ENCODE results near the gene SMTNL1. TPM values are rescaled to one million over a fixed set of nuclear protein-coding genes. Genes with fewer than 3 reads are reported as not detected.
A peak's percentile ranks its signal among the peaks of the same experiment; 100 is the strongest.

SMTNL1 gene
- total RNA-seq, 1 donor from 2014 or later = 45.2 TPM

DNA sequence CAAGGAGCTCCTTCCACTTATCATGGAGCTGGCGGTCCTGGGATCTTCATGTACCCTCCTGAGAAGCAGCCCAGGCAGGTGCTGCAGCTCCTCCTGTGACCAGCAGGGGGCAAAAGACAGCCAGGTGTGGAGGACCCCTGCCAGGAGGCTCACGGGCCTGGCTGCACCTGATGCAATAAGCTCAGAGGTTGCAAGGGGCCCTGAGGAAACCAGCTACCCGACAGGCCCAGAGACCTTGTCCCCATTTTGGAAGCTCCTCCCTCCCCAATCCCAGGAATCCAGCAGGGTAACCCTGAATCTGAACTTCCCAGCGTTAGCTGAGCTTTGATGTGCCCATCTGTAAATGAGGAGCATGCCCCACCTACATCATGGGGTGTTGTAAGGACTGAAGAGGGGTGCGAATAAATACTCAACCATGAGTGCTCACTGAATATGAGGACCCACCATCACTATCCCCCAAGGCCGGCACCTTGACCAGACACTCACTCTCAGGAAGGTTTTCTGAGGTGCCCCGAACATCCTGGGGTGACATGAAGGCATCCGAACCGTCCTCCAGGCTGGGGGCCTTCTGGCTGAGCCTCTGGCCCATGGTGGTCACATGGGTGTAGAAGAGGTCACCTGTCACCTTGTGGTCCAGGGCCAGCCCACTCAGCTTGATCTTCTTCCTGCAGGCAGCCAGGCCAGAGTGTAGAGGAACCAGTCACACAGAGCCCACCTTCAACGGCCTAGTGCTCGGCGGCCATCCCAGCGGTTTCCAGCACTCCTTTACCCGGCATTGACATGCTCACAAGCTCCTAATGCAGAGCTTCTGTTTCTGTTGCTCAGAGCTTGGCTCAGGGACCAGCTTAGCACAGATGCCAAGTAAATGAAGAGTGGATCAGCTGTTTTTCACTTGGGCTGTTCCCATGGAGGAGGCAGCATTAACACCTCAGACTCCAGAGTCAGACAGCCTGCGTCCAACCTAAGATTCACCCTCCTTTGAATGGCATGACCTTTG, 43.6 kb upstream of the SMTNL1 start:
- no peak overlapping the region for H3K4me3 Mint-ChIP-seq (ENCODE audit: unreplicated experiment)

DNA sequence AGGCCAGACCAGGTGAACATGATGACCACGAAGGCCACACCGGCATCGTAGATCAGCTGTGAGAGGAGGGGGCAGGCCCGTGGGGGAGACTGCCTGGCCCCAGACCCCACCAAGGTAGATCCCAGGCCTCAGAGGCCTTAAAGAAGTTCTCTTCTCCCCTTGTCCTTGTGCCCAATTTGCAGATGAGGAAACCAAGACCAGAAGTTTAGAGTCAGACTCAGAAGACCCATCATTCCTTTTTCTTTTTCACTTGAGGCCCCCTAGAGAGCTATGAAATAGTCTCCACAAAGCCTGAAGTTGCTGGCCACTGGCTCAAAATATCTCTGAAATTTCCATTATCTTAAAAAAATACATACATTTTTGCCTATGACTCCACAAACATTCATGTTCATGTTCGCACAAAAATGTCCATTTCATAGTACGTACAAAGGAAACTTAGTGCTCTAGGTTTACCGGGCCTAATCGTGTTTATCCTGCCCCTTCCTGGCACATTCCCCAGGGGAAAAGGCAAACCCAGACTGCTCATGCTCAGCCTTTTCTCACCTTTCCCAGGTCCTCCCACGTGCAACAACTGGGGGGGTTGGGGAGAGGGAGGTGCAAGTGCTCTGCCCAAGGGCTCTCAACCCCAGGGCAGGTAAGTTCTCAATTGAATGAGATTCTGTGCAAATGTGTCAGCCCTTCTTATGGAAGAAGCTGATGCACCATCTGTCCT, 41.1 kb upstream of the SMTNL1 start:
- no peaks in the 10 kb centered on the region for H3K9me3 Mint-ChIP-seq (ENCODE audit: unreplicated experiment)
- H3K27ac Mint-ChIP-seq (ENCODE audit: unreplicated experiment) = no peak overlapping the region
- peaks cover 8% of the 10 kb centered on the region for H3K36me3 Mint-ChIP-seq (ENCODE audit: low read depth, unreplicated experiment)
- TF ChIP-seq, protein P1, sequence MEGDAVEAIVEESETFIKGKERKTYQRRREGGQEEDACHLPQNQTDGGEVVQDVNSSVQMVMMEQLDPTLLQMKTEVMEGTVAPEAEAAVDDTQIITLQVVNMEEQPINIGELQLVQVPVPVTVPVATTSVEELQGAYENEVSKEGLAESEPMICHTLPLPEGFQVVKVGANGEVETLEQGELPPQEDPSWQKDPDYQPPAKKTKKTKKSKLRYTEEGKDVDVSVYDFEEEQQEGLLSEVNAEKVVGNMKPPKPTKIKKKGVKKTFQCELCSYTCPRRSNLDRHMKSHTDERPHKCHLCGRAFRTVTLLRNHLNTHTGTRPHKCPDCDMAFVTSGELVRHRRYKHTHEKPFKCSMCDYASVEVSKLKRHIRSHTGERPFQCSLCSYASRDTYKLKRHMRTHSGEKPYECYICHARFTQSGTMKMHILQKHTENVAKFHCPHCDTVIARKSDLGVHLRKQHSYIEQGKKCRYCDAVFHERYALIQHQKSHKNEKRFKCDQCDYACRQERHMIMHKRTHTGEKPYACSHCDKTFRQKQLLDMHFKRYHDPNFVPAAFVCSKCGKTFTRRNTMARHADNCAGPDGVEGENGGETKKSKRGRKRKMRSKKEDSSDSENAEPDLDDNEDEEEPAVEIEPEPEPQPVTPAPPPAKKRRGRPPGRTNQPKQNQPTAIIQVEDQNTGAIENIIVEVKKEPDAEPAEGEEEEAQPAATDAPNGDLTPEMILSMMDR (IDR thresholded peaks at IDR 0.05; ENCODE audit: unreplicated experiment) = no peak
- DNase-seq (ENCODE audit: low spot score) = no peak
- no peak overlapping the region for H3K4me3 Mint-ChIP-seq (ENCODE audit: unreplicated experiment)
- peaks cover 9% of the 10 kb centered on the region for H3K4me1 Mint-ChIP-seq (ENCODE audit: unreplicated experiment)
- peaks cover 4% of the 10 kb centered on the region for H3K27me3 Mint-ChIP-seq (ENCODE audit: unreplicated experiment)

More for the DNA sequence above, 43.6 kb upstream of the SMTNL1 start:
- Mint-ChIP-seq H3K36me3 (ENCODE audit: low read depth, unreplicated experiment) (no peaks in the 10 kb centered on the region), H3K27me3 (ENCODE audit: unreplicated experiment) (peaks cover 2% of the 10 kb centered on the region), H3K9me3 (ENCODE audit: unreplicated experiment) (no peaks in the 10 kb centered on the region), H3K4me1 (ENCODE audit: unreplicated experiment) (no peaks in the 10 kb centered on the region), H3K27ac (ENCODE audit: unreplicated experiment) (no peak overlapping the region)
- TF ChIP-seq, protein P1 (IDR thresholded peaks at IDR 0.05; ENCODE audit: unreplicated experiment) = peak; percentile 87
- peak; percentile 62 for DNase-seq (ENCODE audit: low spot score)

DNA sequence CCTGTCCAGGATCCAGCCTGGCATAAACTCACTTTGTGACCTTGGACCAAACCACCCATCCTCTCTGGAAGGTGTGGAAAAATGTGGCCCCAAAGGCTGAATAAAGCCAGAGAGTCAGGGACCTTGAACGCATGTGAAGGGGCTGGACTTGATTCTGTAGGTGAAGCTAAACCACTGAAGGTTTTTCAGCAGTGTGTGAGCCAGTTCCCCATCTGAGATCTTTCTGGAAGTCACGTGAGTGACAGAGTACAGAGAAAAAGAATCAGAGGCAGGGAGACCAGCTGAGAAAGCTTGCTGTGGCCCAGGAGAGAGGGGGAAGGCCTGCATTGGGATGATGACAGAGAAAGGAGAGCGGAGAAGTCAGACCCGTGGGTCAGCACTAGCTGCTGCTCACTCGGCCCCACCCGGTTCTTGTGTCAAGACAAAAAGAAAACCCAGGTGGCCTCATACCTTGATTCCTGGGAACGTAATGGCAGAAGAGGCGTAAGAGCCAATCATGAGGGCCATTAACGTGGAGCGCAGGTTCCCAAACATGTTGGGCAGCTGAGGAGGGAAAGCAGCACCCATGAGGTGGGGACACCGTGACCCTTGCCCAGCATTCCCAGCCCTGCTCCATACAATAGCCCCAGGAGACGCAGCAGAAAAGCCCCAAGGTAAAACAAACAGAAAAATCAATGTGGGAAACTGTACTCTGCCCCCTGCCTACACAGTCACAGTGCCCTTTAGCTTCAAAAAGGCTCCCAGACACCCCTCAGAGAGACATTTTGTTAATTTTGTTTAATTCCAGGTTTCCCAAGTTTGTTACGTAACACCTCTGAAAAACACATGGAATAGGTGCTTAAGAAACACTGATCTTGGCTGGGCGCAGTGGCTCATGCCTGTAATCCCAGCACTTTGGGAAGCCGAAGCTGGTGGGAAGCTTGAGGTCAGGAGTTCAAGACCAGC, 39.8 kb upstream of the SMTNL1 start:
- peaks cover 9% of the 10 kb centered on the region for H3K4me1 Mint-ChIP-seq (ENCODE audit: unreplicated experiment)
- peaks cover 4% of the 10 kb centered on the region for H3K27me3 Mint-ChIP-seq (ENCODE audit: unreplicated experiment)
- no peaks in the 10 kb centered on the region for H3K9me3 Mint-ChIP-seq (ENCODE audit: unreplicated experiment)
- no peak overlapping the region for H3K27ac Mint-ChIP-seq (ENCODE audit: unreplicated experiment)
- TF ChIP-seq, protein P1 (IDR thresholded peaks at IDR 0.05; ENCODE audit: unreplicated experiment) = no peak
- no peak for DNase-seq (ENCODE audit: low spot score)
- peaks cover 11% of the 10 kb centered on the region for H3K36me3 Mint-ChIP-seq (ENCODE audit: low read depth, unreplicated experiment)
- no peak overlapping the region for H3K4me3 Mint-ChIP-seq (ENCODE audit: unreplicated experiment)

DNA sequence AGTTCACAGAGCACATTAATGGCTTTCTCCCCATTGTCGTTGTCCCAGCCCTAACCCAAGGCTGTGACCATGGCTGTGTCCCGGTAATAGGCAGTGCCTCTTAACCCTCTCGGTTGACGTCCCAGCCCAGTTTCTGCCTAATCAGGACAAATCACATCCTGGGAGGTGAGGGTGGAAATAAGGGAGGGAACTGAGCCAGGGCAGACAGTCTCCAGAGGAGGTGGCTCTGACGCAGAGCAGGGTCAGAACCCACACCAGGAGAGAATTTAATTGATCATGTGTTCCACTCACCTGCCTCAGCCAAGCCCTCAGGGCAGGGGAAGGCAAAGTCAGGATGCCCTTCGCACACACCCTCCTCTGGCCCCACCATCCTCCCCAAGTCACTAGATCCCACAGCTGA, 38.9 kb upstream of the SMTNL1 start:
- TF ChIP-seq, protein P1 (IDR thresholded peaks at IDR 0.05; ENCODE audit: unreplicated experiment) = no peak
- Mint-ChIP-seq H3K9me3 (ENCODE audit: unreplicated experiment) (no peaks in the 10 kb centered on the region), H3K36me3 (ENCODE audit: low read depth, unreplicated experiment) (peaks cover 11% of the 10 kb centered on the region), H3K4me1 (ENCODE audit: unreplicated experiment) (peaks cover 9% of the 10 kb centered on the region), H3K4me3 (ENCODE audit: unreplicated experiment) (peak overlapping the region; percentile 31), H3K27me3 (ENCODE audit: unreplicated experiment) (peaks cover 4% of the 10 kb centered on the region), H3K27ac (ENCODE audit: unreplicated experiment) (no peak overlapping the region)
- no peak for DNase-seq (ENCODE audit: low spot score)

All from endothelial cell (in vitro differentiated cells).